ENCODE data around the gene MCU.
"Not testable (repeated sequence)": the region's sequence is repeated elsewhere in the genome, so short reads cannot be mapped to it uniquely, and the experiment has no call there.

MCU gene

DNA sequence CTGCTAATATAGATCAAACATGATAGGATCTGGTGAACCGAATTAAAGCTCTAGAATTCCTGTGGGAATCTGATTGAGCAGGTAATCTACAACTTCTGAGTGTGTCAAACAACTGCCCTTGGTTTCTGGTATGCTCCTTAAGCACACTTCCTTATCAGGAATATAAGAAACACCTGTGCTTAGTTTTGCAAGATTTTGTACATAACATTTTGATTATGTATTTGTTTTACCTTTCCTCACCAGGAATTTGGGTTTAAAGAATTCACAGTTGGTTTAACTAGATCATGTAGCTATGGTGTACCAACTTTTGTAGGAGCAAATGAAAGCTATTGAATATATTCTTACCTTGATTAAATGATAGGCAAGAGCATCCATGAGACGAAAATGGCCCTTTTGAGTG is 40.6 kb downstream of the MCU start:
- DNase-seq: no peak

DNA sequence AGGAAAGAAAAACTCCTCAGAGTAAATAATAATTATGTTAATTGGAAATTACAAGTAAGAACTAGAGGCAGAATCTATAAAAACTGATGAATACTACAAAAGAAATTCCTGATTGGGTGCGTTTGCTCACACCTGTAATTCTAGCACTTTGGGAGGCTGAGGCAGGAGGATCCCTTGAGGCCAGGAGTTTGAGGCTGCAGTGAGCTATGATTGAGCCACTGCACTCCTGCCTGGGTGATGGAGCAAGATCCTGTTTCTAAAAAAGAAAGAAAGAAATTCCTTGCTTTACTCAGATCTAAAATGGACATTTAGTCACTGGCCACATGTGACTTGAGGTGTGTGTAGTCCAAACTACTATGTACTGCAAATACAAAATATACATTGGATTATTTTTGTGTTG is 42.0 kb downstream of the MCU start:
- no peak for DNase-seq

DNA sequence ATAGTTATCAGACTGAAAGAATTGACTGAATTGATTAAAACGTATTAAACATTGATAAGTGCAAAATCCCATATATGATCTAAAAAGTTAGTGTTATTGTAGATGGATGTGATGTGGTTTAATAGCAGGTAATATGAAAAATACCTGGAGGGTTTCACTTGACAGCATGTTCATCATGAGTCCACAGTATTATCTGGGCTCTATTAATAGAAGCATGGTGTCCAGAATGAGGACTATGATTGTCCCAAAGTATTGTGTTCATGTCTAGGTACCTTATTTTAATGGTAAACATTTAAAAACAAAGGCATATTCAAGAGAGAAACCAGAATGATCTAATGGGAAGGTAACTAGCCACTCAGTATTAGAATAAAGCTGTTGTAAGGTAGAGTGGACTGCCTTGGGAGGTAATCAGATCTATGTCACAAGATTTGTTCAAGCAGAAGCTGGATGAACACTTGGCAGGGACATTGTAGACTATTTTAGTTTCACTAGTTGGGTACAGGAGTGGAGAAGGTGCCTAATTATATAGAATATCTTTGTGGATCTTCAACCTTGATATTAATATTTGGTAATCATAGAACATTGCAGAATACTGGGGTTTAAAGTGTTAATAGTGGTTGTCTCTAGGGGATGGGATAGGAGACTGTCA is 43.5 kb downstream of the MCU start:
- no peak for DNase-seq

DNA sequence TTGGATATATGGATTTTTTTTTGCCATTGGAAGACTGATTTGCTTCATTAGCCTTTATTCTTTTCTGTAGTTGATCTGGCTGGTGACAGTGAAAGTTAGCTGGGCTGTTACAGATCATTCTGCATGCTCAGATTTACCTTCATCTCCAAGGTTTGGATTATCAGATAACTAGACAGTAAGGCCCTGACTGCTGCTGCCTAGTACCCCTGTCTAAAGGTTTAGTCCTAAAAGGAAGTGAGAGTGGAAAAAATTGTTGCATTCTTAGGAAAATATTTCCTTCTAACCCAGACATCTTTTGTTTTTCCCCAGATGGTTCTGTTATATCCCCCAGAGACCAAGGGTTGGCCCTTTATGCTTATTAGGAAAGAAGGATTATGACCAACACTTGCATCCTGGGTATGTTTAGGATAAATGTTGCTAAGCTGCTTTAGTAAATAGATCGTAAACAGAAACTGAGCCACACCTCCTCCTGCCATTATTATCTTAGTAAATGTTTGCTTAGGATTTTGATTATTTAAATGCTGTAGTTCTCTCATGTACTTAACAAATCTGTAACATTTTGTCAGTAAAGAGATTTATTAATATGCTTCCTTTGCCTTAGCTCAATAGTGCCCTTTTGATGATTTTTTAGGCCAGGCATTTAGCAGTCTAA is 44.4 kb downstream of the MCU start:
- DNase-seq: no peak

- no peak for DNase-seq
Measured at GRCh38 chr10:72736828-72737220, 44.9 kb downstream of the MCU start.

DNA sequence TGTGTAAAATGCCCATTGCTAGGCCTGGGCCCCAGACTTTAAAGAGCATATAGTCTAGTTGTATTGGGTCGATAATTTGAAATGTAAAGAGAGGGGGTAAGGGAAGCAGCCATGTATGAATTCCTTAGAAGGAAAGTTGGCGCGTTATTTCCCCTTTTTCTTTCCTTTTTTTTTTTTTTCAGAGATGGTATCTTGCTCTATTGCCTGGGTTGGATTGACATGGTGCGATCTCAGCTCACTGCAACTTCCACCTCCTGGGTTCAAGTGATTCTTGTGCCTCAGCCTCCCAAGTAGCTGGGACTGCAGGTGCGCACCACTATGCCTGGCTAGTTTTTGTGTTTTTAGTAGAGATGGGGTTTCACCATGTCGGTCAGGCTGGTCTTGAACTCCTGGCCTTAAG is 45.4 kb downstream of the MCU start:
- not testable (repeated sequence) for DNase-seq

DNA sequence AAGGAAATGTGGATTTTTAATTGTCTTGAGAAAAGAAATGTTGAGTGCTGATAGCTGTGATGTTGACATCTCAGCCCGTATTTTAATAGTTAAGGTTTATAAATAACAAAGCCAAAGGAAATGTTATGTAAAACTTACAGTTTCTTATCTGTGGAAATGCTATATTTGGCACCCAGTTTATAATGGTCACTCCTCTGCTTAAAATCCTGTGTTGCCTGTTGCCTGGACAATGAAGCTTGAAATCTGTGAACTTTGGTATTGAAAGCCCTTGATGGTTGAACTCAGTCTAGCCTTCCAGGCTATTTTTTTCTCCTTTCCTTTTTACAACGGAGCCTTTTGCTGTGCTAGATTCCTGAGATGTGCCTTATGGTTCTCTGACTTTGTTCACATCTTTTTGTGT is 46.5 kb downstream of the MCU start:
- DNase-seq: no peak

GRCh38 chr10:72740528-72740927 is 48.6 kb downstream of the MCU start:
- DNase-seq: no peak

DNA sequence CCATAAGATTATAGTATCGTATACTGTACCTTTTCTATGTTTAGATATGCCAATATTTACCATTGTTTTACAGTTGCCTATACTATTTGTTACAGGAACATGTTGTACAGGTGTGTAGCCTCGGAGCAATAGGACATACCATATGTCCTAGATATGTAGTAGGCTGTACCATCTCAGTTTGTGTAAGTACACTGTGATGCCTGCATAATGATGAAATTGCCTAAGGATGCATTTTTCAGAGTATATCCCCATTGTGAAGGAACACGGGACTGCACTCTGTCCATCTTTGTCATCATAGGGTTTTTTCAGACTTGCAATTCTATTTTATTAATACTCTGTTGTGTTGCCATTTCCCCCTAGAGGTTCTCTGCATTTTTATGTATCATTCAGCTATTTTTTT is 50.1 kb downstream of the MCU start:
- DNase-seq: no peak

- no peak for DNase-seq
Measured at GRCh38 chr10:72742797-72743196, 50.9 kb downstream of the MCU start.

GRCh38 chr10:72744566-72744965 is 52.6 kb downstream of the MCU start:
- no peak for DNase-seq

- no peak for DNase-seq
Measured at GRCh38 chr10:72746426-72747363, 54.8 kb downstream of the MCU start.

GRCh38 chr10:72747521-72747920 is 55.6 kb downstream of the MCU start:
- no peak for DNase-seq

DNA sequence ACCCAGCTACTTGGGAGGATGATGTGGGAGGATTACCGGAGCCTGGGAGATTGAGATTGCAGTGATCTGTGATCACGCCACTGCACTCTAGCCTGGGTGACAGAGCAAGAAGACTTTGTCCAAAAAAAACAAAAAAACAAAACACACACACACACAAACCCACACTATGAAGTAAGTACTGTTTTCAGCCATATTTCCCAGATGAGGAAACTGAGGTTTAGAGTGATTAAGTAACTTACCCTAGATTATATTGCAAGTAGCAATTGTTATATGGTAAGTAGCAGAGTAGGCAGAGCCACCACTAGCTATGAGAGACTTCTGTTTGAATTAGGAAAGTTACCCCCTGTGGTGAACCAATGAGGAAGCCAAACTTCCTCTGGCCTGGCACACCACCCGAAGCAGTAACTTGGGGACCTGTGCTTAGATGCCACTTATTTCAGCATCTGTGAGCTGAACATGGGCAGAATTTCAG is 61.9 kb downstream of the MCU start:
- DNase-seq: no peak

GRCh38 chr10:72754275-72755032 is 62.5 kb downstream of the MCU start:
- DNase-seq: no peak

DNA sequence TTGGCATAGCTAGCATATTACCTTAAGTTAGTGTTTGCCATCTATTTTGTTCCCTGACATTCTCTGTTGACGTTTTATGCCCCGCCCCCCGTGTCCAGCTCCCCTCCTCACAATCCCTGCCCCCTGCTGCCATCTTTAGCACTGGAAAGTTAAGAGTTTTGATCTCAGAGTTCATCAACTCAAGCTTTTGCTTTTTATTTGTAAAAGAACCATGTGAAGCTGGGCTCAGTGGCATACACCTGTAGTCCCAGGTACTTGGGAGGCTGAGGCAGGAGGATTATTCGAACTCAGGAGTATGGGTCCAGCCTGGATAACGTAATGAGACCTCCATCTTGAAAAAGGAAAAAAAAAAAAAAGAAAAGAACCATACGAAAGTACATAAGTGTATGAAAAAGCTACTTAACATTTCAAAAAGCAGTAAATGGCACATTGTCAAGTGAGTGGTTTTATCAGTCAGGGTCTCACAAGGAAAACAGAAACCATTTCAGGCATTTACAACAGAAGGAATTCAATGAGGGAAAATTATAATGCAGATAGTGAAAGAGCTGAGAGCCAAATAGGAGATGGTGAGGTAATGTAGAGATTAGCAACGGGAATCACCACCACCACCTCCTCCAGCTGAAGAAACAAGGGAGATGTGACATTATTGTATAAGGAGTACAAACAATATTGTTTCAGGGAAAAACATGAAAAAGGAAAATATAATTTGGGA is 64.9 kb downstream of the MCU start:
- DNase-seq: no peak

DNA sequence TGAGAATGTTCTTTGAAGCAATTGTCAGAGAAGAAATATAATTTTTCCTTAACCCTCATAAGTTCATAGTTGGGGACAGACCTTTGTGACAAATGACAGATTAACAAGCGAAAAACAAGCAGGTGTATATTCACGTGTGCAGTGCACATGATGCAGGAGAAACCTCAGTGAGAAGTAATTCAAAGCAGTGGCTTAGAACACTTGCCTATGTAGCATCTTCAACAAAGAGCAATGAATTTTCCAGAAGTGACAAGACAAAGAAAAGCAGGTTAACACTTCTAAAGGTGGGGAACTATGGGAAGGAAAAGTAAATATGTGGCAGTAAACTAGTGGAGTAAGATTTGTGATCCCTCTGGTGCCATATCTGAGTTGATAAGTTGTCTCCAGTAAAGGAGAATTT is 65.8 kb downstream of the MCU start:
- no peak for DNase-seq

GRCh38 chr10:72758930-72759329 is 67.0 kb downstream of the MCU start:
- DNase-seq: not testable (repeated sequence)

DNA sequence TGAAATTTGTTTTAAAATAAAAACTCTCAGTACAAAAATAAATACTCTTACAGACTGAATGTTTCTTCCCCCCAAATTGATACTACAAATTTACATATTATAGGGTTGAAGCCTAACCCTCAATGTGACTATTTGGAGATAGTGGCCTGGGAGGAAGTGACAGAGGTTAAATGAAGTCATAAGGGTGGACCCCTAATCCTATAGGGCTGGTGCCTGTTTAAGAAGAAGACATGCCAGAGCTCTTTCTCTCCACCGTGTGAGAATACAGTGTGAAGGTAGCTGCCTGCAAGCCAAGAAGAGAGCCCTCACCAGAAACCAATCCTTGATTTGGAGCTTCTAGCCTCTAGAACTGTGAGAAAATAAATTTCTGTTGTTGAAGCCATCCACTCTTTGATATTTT is 67.6 kb downstream of the MCU start:
- no peak for DNase-seq

DNA sequence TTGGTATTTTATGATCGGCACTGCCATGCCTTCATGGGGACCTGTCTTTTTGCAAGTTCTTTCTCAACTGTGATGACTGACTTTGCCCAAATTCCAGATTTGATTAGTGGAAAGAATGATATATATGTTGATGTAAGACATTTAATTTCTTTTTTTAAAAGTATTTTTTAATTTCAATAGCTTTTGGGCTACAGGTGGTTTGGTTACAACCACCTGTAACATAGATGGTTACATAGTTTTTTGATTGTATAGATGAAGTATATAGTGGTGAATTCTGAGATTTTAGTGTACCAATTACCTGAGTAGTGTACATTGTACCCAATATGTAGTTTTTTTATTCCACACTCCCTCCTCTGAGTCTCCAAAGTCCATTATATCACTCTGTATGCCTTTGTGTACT is 69.6 kb downstream of the MCU start:
- DNase-seq: no peak

DNA sequence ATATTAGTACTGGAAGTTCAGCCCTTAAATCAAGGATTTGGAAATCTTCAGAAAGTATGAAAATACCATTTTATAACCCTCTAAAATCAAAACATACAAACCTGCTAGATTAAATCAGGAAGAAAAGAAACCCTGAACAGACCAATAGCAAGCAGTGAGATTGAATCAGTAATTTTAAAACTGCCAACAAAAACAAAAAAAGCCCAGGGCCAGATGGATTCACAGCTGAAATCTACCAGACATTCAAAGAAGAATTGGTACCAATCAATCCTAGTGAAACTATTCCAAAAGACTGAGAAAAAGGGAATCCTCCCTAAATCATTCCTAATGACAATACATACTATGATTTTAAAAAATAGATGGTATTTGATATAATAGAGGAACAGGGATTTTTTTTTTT is 70.1 kb downstream of the MCU start:
- no peak for DNase-seq

GRCh38 chr10:72763201-72763600 is 71.3 kb downstream of the MCU start:
- DNase-seq: no peak

Measured in activated CD8-positive, alpha-beta memory T cell treated with anti-CD3 and anti-CD28 coated beads, Interleukin-2, amount 50 U/mL, for 48 hours (primary cell).